IPS-20b (cell line): ENCODE results near the gene ALPK3.

Experiments
- H3K27ac ChIP-seq: one replicate; pipeline ENCODE4 v1.5.1; 2013; ENCODE audit warnings: low read length
- H3K27me3 ChIP-seq: 2 replicates; pipeline ENCODE4 v1.6.1; 2013; ENCODE audit warnings: mild to moderate bottlenecking, low read length, inconsistent platforms; ENCODE audit not compliant: insufficient read depth
- H3K36me3 ChIP-seq: 2 replicates; pipeline ENCODE4 v1.6.1; 2013; ENCODE audit warnings: low read depth, mild to moderate bottlenecking, inconsistent platforms, low read length, moderate library complexity; ENCODE audit not compliant: insufficient read depth
- H3K4me1 ChIP-seq: 2 replicates; pipeline ENCODE4 v1.6.1; 2013; ENCODE audit warnings: mild to moderate bottlenecking, control low read depth, inconsistent platforms, low read length, moderate library complexity; ENCODE audit not compliant: insufficient read depth
- H3K4me3 ChIP-seq: 2 replicates; pipeline ENCODE4 v1.5.1; 2013; ENCODE audit warnings: mild to moderate bottlenecking, low read length, inconsistent platforms
- H3K9ac ChIP-seq: 2 replicates; pipeline ENCODE4 v1.6.1; 2013; ENCODE audit warnings: low read depth, mild to moderate bottlenecking, inconsistent platforms, low read length, moderate library complexity
- H3K9me3 ChIP-seq: 2 replicates; pipeline ENCODE4 v1.6.1; 2013; ENCODE audit warnings: mild to moderate bottlenecking, low read depth, low read length, inconsistent platforms; ENCODE audit not compliant: insufficient read depth

ALPK3 gene

GRCh38 chr15:84814916-84815315 is 2.2 kb upstream of the ALPK3 start:
- no peaks in the 10 kb centered on the region for H3K36me3 ChIP-seq
- H3K27me3 ChIP-seq = peaks cover 14% of the 10 kb centered on the region; the same call in 1 of the 2 replicates
- H3K9me3 ChIP-seq = no peaks in the 10 kb centered on the region
- no peak overlapping the region for H3K9ac ChIP-seq
- H3K4me1 ChIP-seq = peaks cover 14% of the 10 kb centered on the region
- no peak overlapping the region for H3K4me3 ChIP-seq
- H3K27ac ChIP-seq = no peak overlapping the region

GRCh38 chr15:84817466-84818081 is 418 bp downstream of the ALPK3 start:
- H3K4me1 ChIP-seq = peaks cover 16% of the 10 kb centered on the region
- peak overlapping the region; percentile 54; the same call in 1 of the 2 replicates for H3K9ac ChIP-seq
- H3K9me3 ChIP-seq = no peaks in the 10 kb centered on the region
- peak overlapping the region; percentile 4 for H3K27ac ChIP-seq
- H3K36me3 ChIP-seq = peaks cover 7% of the 10 kb centered on the region; the same call in 1 of the 2 replicates
- peaks cover 14% of the 10 kb centered on the region; the same call in 1 of the 2 replicates for H3K27me3 ChIP-seq
- peak overlapping the region; percentile 58 for H3K4me3 ChIP-seq

GRCh38 chr15:84818261-84819131 is 1.3 kb downstream of the ALPK3 start:
- Histone ChIP-seq H3K27me3 (peaks cover 14% of the 10 kb centered on the region; the same call in 1 of the 2 replicates), H3K27ac (peak overlapping the region; percentile 4), H3K4me3 (peak overlapping the region; percentile 58), H3K4me1 (peaks cover 16% of the 10 kb centered on the region), H3K36me3 (peaks cover 11% of the 10 kb centered on the region; the same call in 1 of the 2 replicates), H3K9me3 (no peaks in the 10 kb centered on the region), H3K9ac (peak overlapping the region; percentile 54; the same call in 1 of the 2 replicates)

GRCh38 chr15:84819291-84819768 is 2.2 kb downstream of the ALPK3 start:
- Histone ChIP-seq H3K27me3 (peaks cover 14% of the 10 kb centered on the region; the same call in 1 of the 2 replicates), H3K4me3 (peak overlapping the region; percentile 58; the same call in 1 of the 2 replicates), H3K9me3 (no peaks in the 10 kb centered on the region), H3K9ac (no peak overlapping the region; the same call in 1 of the 2 replicates), H3K36me3 (peaks cover 11% of the 10 kb centered on the region; the same call in 1 of the 2 replicates), H3K4me1 (peaks cover 16% of the 10 kb centered on the region), H3K27ac (no peak overlapping the region)

DNA sequence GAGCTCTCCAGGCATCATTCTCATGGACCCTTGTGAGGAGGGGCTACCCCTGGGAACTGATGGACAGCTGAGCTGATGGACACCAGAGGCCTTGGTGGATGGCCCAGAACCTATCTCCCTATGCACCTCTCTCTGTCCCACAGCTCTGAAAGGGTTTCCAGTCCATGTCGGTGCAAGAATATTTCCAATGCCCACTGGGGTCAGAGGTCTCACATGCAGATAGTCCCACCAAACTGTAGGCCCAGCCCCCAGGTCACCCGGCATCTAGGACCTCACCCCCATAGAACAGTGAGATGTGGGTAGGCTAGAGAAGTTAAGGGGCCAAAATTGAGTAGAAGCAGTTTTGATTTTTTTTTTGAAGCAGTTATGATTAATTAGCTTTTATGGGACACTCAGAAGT is 2.6 kb downstream of the ALPK3 start:
- Histone ChIP-seq H3K9ac (no peak overlapping the region), H3K4me1 (peaks cover 16% of the 10 kb centered on the region), H3K36me3 (peaks cover 11% of the 10 kb centered on the region), H3K27ac (no peak overlapping the region), H3K9me3 (no peaks in the 10 kb centered on the region), H3K27me3 (peaks cover 14% of the 10 kb centered on the region; the same call in 1 of the 2 replicates), H3K4me3 (no peak overlapping the region)

GRCh38 chr15:84821501-84822021 is 4.4 kb downstream of the ALPK3 start:
- Histone ChIP-seq H3K27ac (no peak overlapping the region), H3K4me1 (peaks cover 16% of the 10 kb centered on the region), H3K9me3 (no peaks in the 10 kb centered on the region), H3K4me3 (no peak overlapping the region), H3K9ac (no peak overlapping the region), H3K36me3 (peaks cover 11% of the 10 kb centered on the region), H3K27me3 (peaks cover 4% of the 10 kb centered on the region; the same call in 1 of the 2 replicates)

GRCh38 chr15:84822653-84823281 is 5.6 kb downstream of the ALPK3 start:
- no peaks in the 10 kb centered on the region for H3K9me3 ChIP-seq
- H3K4me3 ChIP-seq = no peak overlapping the region
- H3K27ac ChIP-seq = no peak overlapping the region
- H3K9ac ChIP-seq = no peak overlapping the region
- no peaks in the 10 kb centered on the region for H3K27me3 ChIP-seq
- H3K36me3 ChIP-seq = peaks cover 16% of the 10 kb centered on the region
- H3K4me1 ChIP-seq = peaks cover 16% of the 10 kb centered on the region

DNA sequence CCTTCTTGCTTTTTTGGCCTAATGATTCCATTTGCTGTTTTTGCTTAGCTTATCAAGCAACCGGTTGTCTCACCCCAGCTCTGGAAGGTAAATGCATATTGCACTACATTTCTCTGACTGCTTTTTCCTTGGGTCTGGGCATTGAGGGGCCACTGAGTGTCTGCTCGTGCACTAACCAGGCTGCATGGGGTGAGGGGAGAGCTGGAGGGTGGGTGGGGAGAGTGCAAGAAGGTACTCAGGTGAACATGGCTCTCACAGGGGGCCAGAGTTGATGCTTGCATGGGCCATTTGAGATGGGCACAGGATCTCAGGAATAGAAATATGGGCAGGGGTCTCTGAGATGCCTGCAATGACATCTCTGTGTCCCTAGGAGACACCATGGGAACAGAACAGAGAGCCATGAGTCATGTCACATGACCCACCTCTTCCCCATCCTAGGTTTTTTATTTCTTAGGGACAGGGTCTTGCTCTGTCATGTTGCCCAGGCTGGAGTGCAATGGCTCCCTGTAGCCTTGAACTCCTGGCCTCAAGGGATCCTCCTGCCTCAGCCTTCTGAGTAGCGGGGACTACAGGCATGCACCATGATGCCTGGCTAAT is 6.2 kb downstream of the ALPK3 start:
- no peak overlapping the region for H3K27ac ChIP-seq
- peaks cover 11% of the 10 kb centered on the region for H3K4me1 ChIP-seq
- H3K9me3 ChIP-seq = no peaks in the 10 kb centered on the region

GRCh38 chr15:84824260-84825007 is 7.3 kb downstream of the ALPK3 start:
- Histone ChIP-seq H3K9me3 (no peaks in the 10 kb centered on the region), H3K27ac (no peak overlapping the region), H3K4me1 (peaks cover 6% of the 10 kb centered on the region; the same call in 1 of the 2 replicates), H3K27me3 (no peaks in the 10 kb centered on the region), H3K36me3 (peaks cover 20% of the 10 kb centered on the region), H3K9ac (no peak overlapping the region), H3K4me3 (no peak overlapping the region)

More for the DNA sequence above, 6.2 kb downstream of the ALPK3 start:
- H3K4me3 ChIP-seq = no peak overlapping the region
- H3K9ac ChIP-seq = no peak overlapping the region
- peaks cover 20% of the 10 kb centered on the region for H3K36me3 ChIP-seq
- H3K27me3 ChIP-seq = no peaks in the 10 kb centered on the region

DNA sequence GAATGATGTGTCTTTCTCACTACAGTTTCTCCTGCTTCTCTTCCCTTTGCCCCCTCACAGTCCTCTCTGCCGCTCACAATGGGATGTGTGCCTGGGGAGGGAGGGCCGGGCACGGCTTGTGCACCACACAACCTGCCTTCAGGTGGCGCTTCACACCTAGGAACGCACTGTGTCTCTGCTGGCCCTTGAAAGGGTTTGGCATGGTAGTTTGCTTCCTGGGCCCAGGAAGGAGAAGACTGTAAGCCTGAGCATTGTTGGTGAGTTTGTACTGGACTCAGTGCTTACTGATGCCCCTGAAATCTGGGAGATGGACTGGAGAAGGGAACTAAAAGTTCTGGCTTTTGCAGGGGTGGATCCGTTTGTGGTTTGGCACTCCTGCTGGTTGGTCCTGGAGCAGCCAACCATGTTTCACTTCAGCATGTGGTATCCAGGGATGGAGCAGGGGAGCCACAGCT is 9.2 kb downstream of the ALPK3 start:
- H3K27ac ChIP-seq = no peak overlapping the region
- peaks cover 21% of the 10 kb centered on the region for H3K36me3 ChIP-seq
- no peak overlapping the region for H3K4me3 ChIP-seq
- H3K4me1 ChIP-seq = peaks cover 3% of the 10 kb centered on the region; the same call in 1 of the 2 replicates
- no peaks in the 10 kb centered on the region for H3K27me3 ChIP-seq
- no peaks in the 10 kb centered on the region for H3K9me3 ChIP-seq
- no peak overlapping the region for H3K9ac ChIP-seq
